Tibial artery (tissue), 4 donors: ENCODE measurements around the gene PCDHGB7.
"Not testable (repeated sequence)": the region's sequence is repeated elsewhere in the genome, so short reads cannot be mapped to it uniquely, and the experiment has no call there.

Experiments used
- DNase-seq, 2 donors: peaks; one replicate each; pipeline ENCODE4 v3.0.0-alpha.2; 2019
- H3K27ac ChIP-seq, 2 donors: fragments of 200-600 bp; sonication (generic) in 1 of 2; 1 replicate in 1 of 2; 2 replicates in 1 of 2; pipeline ENCODE4 v1.5.1; 2018 to 2019; ENCODE audit warnings: mild to moderate bottlenecking in 1 of 2
- H3K27me3 ChIP-seq, 2 donors: fragments of 200-600 bp; sonication (generic) in 1 of 2; one replicate each; pipeline versions ENCODE4 v1.5.1 to v1.6.0; 2016 to 2019
- H3K36me3 ChIP-seq, 3 donors: fragments of 200-600 bp; sonication (generic) in 2 of 3; one replicate each; pipeline ENCODE4 v1.5.1; 2016 to 2019; ENCODE audit warnings: mild to moderate bottlenecking in 2 of 3
- H3K4me1 ChIP-seq, 4 donors: fragments of 200-600 bp; sonication (generic) in 2 of 4; 1 replicate in 3 of 4; 2 replicates in 1 of 4; pipeline ENCODE4 v1.5.1; 2016 to 2019
- H3K4me3 ChIP-seq, 2 donors: fragments of 200-600 bp; sonication (generic) in 1 of 2; 1 replicate in 1 of 2; 2 replicates in 1 of 2; pipeline ENCODE4 v1.5.1; 2018 to 2019; ENCODE audit warnings: mild to moderate bottlenecking in 2 of 2
- H3K9me3 ChIP-seq, 3 donors: fragments of 200-600 bp; sonication (generic) in 1 of 3; one replicate each; pipeline ENCODE4 v1.5.1; 2016 to 2019
- intact Hi-C: fragments of 100-400 bp; cut with DNase I; formaldehyde crosslinking; loops from one replicate; pipeline ENCODE4 v1.15.0; 2023; ENCODE audit warnings: low total_unique reads
- TF ChIP-seq, protein P1 (sequence below), 2 experiments: fragments of 200-600 bp in 1 of 2; fragments of 450-650 bp in 1 of 2; IDR thresholded peaks; one replicate each; pipeline ENCODE4 v1.5.1; 2017 to 2019; ENCODE audit warnings: antibody characterized with exemption in 2 of 2, mild to moderate bottlenecking in 1 of 2, moderate library complexity in 1 of 2

The PCDHGB7 gene

DNA sequence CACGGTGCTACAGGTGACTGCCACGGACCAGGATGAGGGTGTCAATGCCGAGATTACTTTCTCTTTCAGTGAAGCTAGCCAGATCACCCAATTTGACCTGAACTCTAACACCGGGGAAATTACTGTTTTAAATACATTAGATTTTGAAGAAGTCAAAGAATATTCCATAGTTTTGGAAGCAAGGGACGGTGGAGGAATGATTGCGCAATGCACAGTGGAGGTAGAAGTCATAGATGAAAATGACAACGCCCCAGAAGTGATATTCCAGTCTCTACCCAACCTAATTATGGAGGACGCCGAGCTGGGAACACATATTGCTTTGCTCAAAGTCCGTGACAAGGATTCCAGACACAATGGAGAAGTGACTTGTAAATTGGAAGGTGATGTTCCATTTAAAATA is 28.8 kb upstream of the PCDHGB7 start:
- no peak for DNase-seq
- H3K4me3 ChIP-seq = no peak overlapping the region
- no peak overlapping the region for H3K27ac ChIP-seq
- TF ChIP-seq, protein P1, sequence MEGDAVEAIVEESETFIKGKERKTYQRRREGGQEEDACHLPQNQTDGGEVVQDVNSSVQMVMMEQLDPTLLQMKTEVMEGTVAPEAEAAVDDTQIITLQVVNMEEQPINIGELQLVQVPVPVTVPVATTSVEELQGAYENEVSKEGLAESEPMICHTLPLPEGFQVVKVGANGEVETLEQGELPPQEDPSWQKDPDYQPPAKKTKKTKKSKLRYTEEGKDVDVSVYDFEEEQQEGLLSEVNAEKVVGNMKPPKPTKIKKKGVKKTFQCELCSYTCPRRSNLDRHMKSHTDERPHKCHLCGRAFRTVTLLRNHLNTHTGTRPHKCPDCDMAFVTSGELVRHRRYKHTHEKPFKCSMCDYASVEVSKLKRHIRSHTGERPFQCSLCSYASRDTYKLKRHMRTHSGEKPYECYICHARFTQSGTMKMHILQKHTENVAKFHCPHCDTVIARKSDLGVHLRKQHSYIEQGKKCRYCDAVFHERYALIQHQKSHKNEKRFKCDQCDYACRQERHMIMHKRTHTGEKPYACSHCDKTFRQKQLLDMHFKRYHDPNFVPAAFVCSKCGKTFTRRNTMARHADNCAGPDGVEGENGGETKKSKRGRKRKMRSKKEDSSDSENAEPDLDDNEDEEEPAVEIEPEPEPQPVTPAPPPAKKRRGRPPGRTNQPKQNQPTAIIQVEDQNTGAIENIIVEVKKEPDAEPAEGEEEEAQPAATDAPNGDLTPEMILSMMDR (IDR thresholded peaks at IDR 0.05) = no peak
- no peaks in the 10 kb centered on the region for H3K27me3 ChIP-seq
- H3K4me1 ChIP-seq = no peaks in the 10 kb centered on the region
- intact Hi-C loops = no loop called here
- H3K36me3 ChIP-seq = peaks cover 4 to 78% (median 70%) of the 10 kb centered on the region in 3 donors
- peaks cover 35 to 98% (median 86%) of the 10 kb centered on the region in 3 donors for H3K9me3 ChIP-seq

DNA sequence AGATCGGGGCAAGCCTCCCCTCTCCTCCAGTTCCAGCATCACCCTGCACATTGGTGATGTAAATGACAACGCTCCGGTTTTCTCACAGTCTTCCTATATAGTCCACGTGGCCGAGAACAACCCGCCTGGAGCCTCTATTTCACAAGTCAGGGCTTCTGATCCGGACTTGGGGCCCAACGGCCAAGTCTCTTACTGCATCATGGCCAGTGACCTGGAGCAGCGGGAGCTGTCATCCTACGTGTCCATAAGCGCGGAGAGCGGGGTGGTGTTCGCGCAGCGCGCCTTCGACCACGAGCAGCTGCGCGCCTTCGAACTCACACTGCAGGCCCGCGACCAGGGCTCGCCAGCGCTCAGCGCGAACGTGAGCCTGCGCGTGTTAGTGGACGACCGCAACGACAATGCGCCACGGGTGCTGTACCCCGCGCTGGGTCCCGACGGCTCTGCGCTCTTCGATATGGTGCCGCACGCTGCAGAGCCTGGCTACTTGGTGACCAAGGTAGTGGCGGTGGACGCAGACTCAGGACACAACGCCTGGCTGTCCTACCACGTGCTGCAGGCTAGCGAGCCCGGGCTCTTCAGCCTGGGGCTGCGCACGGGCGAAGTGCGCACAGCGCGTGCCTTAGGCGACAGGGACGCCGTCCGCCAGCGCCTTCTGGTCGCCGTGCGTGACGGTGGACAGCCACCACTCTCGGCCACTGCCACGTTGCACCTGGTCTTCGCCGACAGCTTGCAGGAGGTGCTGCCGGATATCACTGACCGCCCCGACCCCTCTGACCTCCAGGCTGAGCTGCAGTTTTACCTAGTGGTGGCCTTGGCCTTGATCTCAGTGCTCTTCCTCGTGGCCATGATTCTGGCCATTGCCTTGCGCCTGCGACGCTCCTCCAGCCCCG is 28.1 kb upstream of the PCDHGB7 start:
- H3K4me3 ChIP-seq = no peak overlapping the region

DNA sequence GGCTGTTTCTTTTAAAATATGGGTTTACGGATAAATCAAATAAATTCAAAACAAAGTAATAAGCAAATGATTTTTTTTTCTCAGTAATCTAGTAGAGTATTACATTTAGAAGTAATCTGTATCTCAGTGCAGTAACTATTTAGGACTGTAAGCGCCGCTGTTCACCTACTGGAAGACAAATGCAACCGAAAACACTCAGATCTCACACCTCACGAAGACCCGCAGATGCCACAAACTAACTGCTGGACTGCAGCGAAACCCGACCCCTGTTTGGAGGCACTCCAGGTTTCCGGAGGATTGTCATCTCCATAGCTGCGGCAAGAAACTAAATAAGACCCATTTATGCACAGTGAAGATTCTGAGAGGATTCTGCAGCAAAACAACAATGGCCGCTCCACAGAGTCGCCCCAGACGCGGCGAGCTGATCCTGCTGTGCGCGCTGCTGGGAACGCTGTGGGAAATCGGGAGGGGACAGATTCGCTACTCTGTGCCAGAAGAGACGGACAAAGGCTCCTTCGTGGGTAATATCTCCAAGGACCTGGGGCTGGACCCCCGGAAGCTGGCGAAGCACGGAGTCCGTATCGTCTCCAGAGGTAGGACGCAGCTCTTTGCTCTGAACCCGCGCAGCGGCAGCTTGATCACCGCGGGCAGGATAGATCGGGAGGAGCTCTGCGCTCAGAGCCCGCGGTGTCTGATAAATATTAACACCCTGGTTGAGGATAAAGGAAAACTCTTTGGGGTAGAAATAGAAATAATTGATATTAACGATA is 24.9 kb upstream of the PCDHGB7 start, which contains the start of gene PCDHGA8:
PCDHGA8 (plus strand) TSS at position 205 of the 770 bp plus-strand sequence; CDS start at position 386, 181 bp downstream.
- Histone ChIP-seq H3K27ac (no peak within 1 kb of the TSS), H3K4me1 (no peaks in the 10 kb centered on the region), H3K4me3 (no peak within 1 kb of the TSS), H3K36me3 (peaks cover 4 to 63% (median 45%) of the 10 kb centered on the region in 3 donors), H3K27me3 (no peaks in the 10 kb centered on the region), H3K9me3 (peaks cover 35 to 98% (median 84%) of the 10 kb centered on the region in 3 donors)
- TF ChIP-seq, protein P1 (IDR thresholded peaks at IDR 0.05) = no peak
- intact Hi-C loops = no loop called here
- DNase-seq = no peak

More for the DNA sequence above, 28.1 kb upstream of the PCDHGB7 start:
- intact Hi-C loops = no loop called here
- TF ChIP-seq, protein P1 (IDR thresholded peaks at IDR 0.05) = no peak
- Histone ChIP-seq H3K4me1 (no peaks in the 10 kb centered on the region), H3K36me3 (peaks cover 4 to 74% (median 66%) of the 10 kb centered on the region in 3 donors), H3K9me3 (peaks cover 35 to 98% (median 86%) of the 10 kb centered on the region in 3 donors), H3K27me3 (no peaks in the 10 kb centered on the region), H3K27ac (no peak overlapping the region)
- DNase-seq = no peak

DNA sequence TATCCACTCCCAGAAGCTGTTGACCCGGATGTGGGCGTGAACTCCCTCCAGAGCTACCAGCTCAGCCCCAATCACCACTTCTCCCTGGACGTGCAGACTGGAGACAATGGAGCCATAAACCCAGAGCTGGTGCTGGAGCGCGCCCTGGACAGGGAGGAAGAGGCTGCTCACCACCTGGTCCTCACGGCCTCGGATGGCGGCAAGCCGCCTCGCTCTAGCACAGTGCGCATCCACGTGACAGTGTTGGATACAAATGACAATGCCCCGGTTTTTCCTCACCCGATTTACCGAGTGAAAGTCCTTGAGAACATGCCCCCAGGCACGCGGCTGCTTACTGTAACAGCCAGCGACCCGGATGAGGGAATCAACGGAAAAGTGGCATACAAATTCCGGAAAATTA is 24.2 kb upstream of the PCDHGB7 start:
- no peaks in the 10 kb centered on the region for H3K4me1 ChIP-seq
- no peak overlapping the region for H3K27ac ChIP-seq
- peaks cover 37 to 98% (median 84%) of the 10 kb centered on the region in 3 donors for H3K9me3 ChIP-seq
- peaks cover 4 to 63% (median 45%) of the 10 kb centered on the region in 3 donors for H3K36me3 ChIP-seq
- TF ChIP-seq, protein P1 (IDR thresholded peaks at IDR 0.05) = no peak
- intact Hi-C loops = no loop called here
- no peak for DNase-seq
- no peak overlapping the region for H3K4me3 ChIP-seq
- no peaks in the 10 kb centered on the region for H3K27me3 ChIP-seq

DNA sequence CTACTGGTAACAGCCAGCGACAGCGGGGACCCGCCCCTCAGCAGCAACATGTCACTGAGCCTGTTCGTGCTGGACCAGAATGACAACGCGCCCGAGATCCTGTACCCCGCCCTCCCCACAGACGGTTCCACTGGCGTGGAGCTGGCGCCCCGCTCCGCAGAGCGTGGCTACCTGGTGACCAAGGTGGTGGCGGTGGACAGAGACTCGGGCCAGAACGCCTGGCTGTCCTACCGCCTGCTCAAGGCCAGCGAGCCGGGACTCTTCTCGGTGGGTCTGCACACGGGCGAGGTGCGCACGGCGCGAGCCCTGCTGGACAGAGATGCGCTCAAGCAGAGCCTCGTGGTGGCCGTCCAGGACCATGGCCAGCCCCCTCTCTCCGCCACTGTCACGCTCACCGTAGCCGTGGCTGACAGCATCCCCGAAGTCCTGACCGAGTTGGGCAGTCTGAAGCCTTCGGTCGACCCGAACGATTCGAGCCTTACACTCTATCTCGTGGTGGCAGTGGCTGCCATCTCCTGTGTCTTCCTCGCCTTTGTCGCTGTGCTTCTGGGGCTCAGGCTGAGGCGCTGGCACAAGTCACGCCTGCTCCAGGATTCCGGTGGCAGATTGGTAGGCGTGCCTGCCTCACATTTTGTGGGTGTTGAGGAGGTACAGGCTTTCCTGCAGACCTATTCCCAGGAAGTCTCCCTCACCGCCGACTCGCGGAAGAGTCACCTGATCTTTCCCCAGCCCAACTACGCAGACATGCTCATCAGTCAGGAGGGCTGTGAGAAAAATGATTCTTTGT is 22.9 kb upstream of the PCDHGB7 start:
- intact Hi-C loops, DNase-seq, H3K4me3 ChIP-seq, H3K27me3 ChIP-seq, H3K4me1 ChIP-seq, H3K27ac ChIP-seq: not testable (repeated sequence)
- Histone ChIP-seq H3K36me3 (peaks cover 4 to 64% (median 45%) of the 10 kb centered on the region in 3 donors), H3K9me3 (peaks cover 49 to 98% (median 83%) of the 10 kb centered on the region in 3 donors)
